Hypothalamus (tissue), 51 donors: ENCODE results near the gene MYOG.

Source experiments
- DNase-seq, 51 donors: peaks; one replicate each; lab custom pipeline; 2025; lab: John Stamatoyannopoulos, UW

The MYOG gene

DNA sequence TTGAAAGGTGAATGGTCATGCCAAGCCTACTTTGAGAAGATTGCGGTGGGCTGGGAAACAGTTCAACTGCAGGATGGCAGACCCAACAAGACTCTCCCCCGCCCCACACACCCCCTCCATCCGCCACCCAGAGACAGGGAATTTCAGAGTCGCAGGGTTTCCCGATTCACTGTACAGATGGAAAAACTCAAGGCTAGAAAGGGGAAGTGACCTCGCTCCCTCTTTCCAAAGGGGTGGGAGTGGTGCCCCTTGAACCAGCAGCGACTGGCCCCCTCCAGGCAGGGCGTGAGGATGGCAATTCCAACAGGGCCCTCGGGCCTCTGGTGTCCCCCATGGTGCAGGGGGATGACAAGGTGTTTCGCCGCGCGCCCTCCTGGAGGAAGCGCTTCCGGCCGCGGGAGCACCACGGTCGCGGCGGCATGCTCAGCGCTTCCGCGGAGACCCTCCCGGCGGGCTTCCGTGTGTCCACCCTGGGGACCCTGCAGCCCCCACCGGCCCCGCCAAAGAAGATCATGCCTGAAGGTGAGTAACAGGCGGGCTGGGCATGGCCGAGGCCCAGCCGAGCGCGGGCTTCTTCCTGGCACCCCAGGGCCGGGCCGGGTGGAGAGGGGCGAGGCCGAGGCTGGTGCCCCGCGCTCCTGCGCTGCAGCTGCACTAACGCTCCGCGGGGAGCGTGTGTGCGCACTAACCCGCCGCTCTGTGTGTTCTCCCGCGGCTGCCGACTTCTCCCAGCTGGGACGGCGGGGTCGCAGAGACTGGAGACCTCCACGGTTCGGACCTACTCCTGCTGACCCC is 10.4 kb downstream of the MYOG start:
- no peak for DNase-seq

GRCh38 chr1:203074610-203075009 is 11.2 kb downstream of the MYOG start:
- DNase-seq: no peak

- DNase-seq: no peak
Measured at GRCh38 chr1:203073469-203073868, 12.3 kb downstream of the MYOG start.

- no peak for DNase-seq
Measured at GRCh38 chr1:203072911-203073310, 12.9 kb downstream of the MYOG start.

GRCh38 chr1:203072002-203072602 is 13.7 kb downstream of the MYOG start:
- DNase-seq: no peak

DNA sequence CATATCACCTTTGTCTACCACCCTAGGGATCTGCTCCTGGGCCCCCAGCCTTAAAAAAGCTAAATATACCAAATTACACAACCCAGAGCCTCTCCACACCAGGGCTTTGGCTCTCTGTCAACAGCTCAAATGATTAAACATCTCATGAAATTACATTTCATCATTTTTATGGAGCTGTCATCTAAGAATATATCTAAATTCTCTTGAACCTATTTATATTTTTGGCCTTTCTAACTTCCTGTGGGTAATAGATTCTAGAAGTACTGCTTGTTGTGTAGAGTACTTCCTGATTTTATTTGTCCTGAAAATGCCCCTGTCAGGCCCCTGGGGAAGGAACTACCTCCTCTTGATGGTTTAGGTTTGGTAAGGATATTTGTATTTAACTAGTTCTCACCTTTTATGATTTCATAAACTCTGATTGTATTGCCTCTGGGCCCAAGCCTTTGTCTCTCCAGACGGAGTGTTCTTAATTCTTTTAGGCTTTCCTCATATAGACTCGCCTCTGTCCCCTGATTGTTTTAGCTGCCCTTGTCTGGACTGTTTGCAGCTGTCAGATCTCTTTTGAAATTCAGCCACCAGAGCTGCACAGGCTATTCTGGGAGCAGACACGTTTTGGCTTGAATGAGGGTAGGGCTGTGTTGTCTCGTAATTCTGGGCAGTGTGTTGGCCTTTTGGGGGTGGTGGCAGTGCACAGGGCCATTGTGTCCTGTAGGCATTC is 16.6 kb downstream of the MYOG start:
- peak in 6 of 51 donors; percentile 9 to 35 (median 20) for DNase-seq

DNA sequence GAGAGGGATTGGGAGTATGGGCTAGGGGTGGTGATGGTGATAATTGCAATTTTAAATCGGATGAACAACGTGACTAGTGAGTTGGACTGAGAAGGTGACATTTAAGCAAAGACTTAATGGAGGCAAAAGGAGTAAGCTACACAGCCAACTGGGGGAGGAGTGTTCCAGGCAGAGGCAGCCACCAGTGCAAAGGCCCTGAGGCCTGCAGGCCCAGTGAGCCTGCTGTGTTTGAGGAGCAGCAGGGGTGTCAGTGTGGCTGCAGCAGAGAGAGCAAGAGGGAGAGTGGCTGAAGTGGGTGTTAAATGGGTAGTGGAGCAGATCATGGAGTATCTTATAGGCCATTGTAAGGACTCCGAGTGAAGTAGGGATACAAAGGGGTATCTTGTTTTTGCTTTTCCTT is 18.8 kb downstream of the MYOG start:
- no peak for DNase-seq

DNA sequence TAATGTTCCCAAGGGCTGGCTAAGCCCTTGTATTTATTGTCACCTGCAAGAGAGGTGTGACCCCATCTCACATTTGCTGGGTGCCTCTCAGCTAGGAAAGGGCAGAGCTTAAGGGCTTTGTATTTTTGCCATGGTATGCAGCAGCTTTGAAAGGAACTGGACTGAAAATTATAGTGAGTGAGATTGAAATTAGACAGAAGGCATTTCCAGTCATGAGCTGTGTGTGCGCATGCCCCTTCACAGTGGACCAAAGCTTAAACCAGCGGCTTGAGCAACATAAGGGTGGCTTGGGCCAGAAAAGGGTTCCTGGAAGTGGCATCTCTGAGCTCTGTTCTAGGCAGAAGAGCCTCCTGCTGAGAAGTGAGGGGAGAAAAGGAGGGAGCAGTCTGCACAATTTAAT is 19.8 kb downstream of the MYOG start:
- no peak for DNase-seq

GRCh38 chr1:203065191-203065590 is 20.6 kb downstream of the MYOG start:
- no peak for DNase-seq

DNA sequence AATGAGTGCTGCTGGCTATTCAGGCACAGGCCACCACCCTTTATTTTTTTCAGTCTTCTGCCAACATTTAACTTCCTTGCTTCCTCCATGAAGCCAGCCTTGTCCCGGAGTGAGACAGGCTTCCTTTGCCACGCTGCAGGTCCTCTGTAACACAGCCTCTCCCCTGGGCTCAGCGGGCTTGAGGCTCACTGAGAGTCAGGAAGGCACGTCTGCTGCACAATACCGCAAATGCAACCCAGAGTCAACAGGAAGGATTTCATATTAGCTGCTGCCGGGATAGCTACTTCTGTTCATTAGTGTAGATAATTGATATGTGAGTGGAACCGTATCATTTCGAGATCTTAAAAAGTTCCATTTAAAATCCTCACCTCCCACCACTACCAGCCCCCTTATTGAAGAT is 22.5 kb downstream of the MYOG start:
- DNase-seq: no peak

- DNase-seq: no peak
Measured at GRCh38 chr1:203060115-203060514, 25.7 kb downstream of the MYOG start.

DNA sequence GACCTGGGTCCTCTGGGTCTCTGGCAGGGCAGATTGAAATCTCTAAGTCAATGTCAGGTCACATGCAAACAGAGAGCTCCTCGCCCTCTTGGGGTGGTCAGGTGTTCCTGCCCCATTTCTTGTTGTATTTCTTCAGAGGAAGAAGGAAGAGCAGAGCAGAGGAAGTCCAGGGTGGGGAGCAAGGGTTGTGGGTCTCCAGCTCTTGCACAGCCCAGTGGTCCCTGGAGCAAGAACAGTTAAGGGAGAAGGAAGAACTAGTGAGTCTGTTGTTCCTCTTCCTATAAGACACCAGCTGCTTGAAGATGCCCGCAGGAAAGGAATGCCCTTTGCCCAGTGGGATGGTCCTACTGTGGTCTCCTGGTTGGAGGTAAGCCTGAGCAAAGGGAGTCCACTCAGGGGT is 26.3 kb downstream of the MYOG start:
- no peak for DNase-seq

- DNase-seq: no peak
Measured at GRCh38 chr1:203058676-203058935, 27.2 kb downstream of the MYOG start.

- peak in 2 of 51 donors; percentile 24 to 47 for DNase-seq
Measured at GRCh38 chr1:203057911-203058675, 27.7 kb downstream of the MYOG start.

DNA sequence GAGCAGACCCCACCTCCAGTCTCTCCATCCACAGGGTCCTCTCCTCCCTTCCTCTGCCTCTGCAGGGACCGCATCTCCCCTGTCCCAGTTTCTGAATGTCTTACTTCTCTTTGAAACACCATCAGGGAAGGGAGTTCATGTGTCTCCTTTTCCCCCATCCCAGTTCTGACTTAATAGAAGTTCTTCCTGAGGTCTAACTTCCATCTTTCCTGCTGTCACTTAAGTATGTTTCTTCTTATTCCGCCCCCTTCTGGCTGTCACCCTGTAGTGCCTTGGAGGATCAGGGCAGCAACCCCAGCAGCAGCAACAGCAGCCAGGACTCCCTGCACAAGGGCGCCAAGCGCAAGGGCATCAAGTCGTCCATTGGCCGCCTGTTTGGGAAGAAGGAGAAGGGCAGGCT is 29.3 kb downstream of the MYOG start:
- DNase-seq: no peak

GRCh38 chr1:203056012-203056411 is 29.8 kb downstream of the MYOG start:
- no peak for DNase-seq

DNA sequence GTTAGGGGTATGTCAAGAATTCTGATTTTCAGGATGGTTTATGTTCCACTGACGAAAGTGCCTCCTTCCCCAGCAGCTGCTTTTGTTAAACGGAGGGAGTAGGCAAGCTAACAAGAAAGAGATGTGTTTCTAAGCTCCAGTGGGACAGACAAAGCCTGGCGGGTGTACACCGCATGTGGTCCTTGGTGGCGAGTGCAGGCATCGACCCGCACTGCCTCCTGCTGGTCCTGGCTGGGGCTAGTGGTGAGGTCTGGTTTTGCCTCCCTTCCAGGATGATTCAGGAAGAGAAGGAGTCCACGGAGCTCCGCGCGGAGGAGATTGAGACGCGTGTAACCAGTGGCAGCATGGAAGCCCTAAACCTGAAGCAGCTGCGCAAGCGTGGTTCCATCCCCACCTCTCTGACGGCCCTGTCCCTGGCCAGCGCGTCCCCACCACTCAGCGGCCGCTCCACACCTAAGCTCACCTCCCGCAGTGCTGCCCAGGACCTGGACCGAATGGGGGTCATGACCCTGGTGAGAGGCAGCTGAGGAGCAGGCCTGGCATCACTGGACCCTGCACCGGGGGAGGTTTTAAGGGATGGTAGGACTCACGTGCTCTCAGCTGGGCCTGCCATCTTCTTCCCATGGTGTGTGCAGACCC is 30.5 kb downstream of the MYOG start:
- no peak for DNase-seq

- no peak for DNase-seq
Measured at GRCh38 chr1:203054642-203055041, 31.2 kb downstream of the MYOG start.

DNA sequence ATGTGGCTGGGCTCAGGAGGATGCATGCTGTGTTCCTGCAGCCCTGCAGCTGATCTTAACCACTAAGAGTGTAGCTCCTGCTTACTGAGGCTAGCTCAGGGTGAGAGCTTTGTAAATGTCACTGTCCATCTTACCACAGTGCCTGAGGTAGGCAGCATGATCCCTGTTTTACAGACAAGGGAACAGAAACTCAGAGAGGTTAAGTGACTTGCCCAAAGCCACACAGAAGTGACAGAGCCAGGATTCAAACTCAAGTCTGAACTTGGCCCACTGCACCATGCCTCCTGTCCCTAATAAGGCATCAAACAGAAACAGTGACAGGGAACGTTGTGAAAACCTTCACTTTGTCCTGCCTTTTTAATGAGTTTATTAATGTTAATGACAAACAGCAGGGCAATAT is 31.6 kb downstream of the MYOG start:
- DNase-seq: no peak

- DNase-seq: no peak
Measured at GRCh38 chr1:203052601-203053000, 33.2 kb downstream of the MYOG start.

GRCh38 chr1:203051841-203052324 is 33.9 kb downstream of the MYOG start:
- DNase-seq: no peak
